Central memory CD4-positive, alpha-beta T cell (primary cell): Measurements from ENCODE around the gene CDH26.

Source experiments
- DNase-seq: peaks from one replicate; pipeline ENCODE4 v3.0.0; 2022

CDH26 gene

GRCh38 chr20:60050193-60050947 lies 92.1 kb downstream of the CDH26 start:
- no peak for DNase-seq

GRCh38 chr20:60051911-60052310 lies 93.7 kb downstream of the CDH26 start:
- no peak for DNase-seq

DNA sequence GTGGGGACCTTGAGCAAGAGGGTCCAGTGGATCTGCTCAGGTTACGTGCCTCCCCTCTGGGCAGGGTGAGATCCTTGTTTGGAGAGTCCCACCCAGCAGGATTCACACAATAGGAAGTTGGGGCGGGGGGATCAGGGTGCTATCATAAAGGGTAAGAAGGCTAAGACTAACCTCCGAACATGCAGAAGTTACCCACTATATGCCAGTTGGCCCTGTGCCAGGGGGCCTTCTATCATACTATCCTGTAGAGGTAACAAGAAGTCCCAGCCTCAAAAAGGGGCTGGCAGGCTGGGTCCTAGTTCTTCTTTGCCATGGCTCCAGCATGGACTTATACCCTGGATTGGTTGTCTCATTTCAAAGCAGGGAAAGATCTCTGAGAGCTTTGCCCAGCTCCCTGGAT lies 94.1 kb downstream of the CDH26 start:
- no peak for DNase-seq

DNA sequence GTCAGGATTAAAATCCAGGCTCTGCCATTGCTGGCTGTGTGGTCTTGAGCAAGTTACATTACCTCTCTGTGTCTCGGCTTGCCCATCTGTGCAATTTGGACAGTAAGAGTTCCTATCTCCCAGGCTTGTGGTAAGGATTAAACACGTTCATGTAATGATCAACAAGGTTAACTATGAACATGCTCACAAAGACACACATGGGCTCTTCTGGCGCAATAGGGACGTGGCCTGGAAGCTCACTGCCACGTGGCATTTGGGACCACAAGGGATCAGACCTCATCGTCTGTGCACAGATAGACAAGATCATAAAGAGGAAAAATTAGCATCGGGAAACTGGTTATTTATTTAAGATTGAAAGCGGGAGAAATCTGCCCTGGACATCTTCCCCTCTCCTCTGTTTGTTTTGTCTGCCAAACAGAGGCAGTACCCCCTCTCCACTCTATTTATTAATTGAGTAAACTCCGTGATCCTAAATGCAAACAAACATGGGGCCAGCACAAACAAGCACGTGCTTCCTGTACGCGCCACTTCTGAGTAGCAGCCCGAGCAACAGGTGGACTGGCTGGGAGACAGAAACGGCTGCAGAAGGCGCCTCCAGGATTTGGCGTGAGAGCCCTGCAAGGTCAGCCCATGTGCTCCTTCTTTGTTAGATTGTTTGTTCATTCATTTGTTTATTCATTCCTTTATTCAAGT lies 95.0 kb downstream of the CDH26 start:
- no peak for DNase-seq

GRCh38 chr20:60053818-60054190 lies 95.6 kb downstream of the CDH26 start:
- no peak for DNase-seq

GRCh38 chr20:60054716-60055634 lies 96.8 kb downstream of the CDH26 start:
- DNase-seq, result no peak

DNA sequence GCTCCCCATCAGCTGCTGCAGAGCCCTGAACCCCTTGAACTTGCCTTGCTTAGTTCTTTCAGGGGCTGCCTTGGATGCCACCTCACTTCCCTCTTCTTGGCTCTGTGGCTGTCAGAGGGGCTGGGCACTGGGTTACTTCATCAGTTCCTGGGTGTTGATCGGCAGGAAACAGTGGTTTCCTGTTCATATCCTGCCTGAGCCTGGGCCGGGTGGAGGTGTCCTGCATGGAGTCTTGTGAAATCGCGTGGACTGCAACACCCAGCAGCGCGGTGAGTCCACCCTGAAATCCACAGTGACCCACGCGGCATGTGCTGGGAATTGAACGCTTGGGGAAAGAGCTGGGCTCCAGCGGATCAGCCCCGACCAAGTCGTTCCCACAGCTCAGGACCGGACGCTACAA lies 97.5 kb downstream of the CDH26 start:
- DNase-seq, result peak; percentile 56

GRCh38 chr20:60056407-60057122 lies 98.3 kb downstream of the CDH26 start:
- DNase-seq, result no peak

DNA sequence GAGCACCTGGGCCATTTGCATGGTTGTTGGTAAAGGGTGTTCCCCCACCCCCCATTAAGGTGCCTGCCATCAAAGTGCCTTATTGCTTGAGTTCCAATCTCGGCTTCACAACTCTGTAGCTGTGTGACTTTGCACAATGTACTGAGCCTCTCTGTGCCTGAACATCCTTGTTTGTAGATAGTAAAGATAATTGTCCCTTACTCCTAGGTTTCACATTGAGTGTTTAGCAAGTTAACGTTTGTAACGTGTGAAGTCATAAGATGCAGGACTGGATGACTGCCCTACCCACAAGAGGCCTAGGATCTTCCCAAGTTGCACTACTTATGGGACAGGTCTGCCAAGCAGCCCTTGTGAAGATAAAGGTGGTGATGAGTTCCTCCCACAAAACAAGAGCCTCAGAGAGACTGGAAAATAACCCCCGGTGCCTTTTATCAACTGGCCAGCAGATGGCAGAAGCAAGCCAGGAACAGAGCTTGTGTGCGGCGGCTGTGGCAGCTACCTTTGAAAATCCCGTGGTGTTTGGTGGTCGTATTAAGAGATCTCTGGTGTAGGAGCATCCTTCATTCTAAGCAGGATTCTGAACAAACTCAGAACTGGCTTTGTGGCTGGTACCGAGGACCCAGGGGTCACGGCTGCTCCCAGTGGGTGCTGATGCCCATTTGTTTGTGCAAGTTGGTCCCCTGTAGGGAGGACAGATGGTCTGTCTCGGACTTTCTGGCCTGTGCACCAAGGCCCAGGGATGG lies 99.1 kb downstream of the CDH26 start:
- DNase-seq, result peak; percentile 61

- no peak for DNase-seq
Observed at GRCh38 chr20:60057866-60058807, 99.9 kb downstream of the CDH26 start.

GRCh38 chr20:60058879-60059278 lies 100.7 kb downstream of the CDH26 start:
- no peak for DNase-seq

- DNase-seq, result no peak
Observed at GRCh38 chr20:60060006-60060557, 101.9 kb downstream of the CDH26 start.

GRCh38 chr20:60060593-60060992 lies 102.4 kb downstream of the CDH26 start:
- DNase-seq, result no peak

- no peak for DNase-seq
Observed at GRCh38 chr20:60062431-60063047, 104.3 kb downstream of the CDH26 start.

GRCh38 chr20:60063048-60063451 lies 104.8 kb downstream of the CDH26 start:
- DNase-seq, result no peak

- DNase-seq, result no peak
Observed at GRCh38 chr20:60063739-60064380, 105.6 kb downstream of the CDH26 start.
